Eye (tissue), 1 donor: Measurements from ENCODE around the gene XNDC1N.
"Not testable (repeated sequence)": the region's sequence is repeated elsewhere in the genome, so short reads cannot be mapped to it uniquely, and the experiment has no call there.

Experiments used
- DNase-seq: peaks from one replicate; pipeline ENCODE4 v3.0.0-alpha.2; 2015

XNDC1N gene

GRCh38 chr11:71930556-71931244 is 2.3 kb upstream of the XNDC1N start:
- no peak for DNase-seq

- DNase-seq: no peak
These were observed 1.1 kb upstream of the XNDC1N start for GRCh38 chr11:71929491-71929890.

GRCh38 chr11:71928737-71929443 is 496 bp upstream of the XNDC1N start, which contains the start of gene RNF121:
RNF121 (plus strand) TSS chr11:71929046; CDS start chr11:71929062, 16 bp downstream.
- DNase-seq: peak; percentile 99

- no peak for DNase-seq
These were observed 10.7 kb downstream of the XNDC1N start for GRCh38 chr11:71917646-71918140.

GRCh38 chr11:71914617-71915189 is 13.7 kb downstream of the XNDC1N start:
- DNase-seq: no peak

- no peak for DNase-seq
These were observed 14.5 kb downstream of the XNDC1N start for GRCh38 chr11:71913756-71914526.

- DNase-seq: not testable (repeated sequence)
These were observed 16.4 kb downstream of the XNDC1N start for GRCh38 chr11:71911986-71912340.

GRCh38 chr11:71911321-71911985 is 16.9 kb downstream of the XNDC1N start:
- not testable (repeated sequence) for DNase-seq

GRCh38 chr11:71910775-71911174 is 17.6 kb downstream of the XNDC1N start:
- DNase-seq: not testable (repeated sequence)

- DNase-seq: no peak
These were observed 20.2 kb downstream of the XNDC1N start for GRCh38 chr11:71908218-71908617.

- not testable (repeated sequence) for DNase-seq
These were observed 27.3 kb downstream of the XNDC1N start for GRCh38 chr11:71901137-71901536.

GRCh38 chr11:71895961-71896360 is 32.4 kb downstream of the XNDC1N start:
- no peak for DNase-seq

- DNase-seq: not testable (repeated sequence)
These were observed 39.1 kb downstream of the XNDC1N start for GRCh38 chr11:71889181-71889872.

- DNase-seq: not testable (repeated sequence)
These were observed 39.9 kb downstream of the XNDC1N start for GRCh38 chr11:71888335-71889010.

- DNase-seq: not testable (repeated sequence)
These were observed 42.6 kb downstream of the XNDC1N start for GRCh38 chr11:71885806-71886205.
